Prostate gland (tissue), 2 donors: ENCODE measurements around the gene SAP30BP.

Experiments
- POLR2AphosphoS5 ChIP-seq: sonication (generic); formaldehyde crosslinking; IDR thresholded peaks from one replicate; pipeline ENCODE4 v1.6.1; 2017; ENCODE audit warnings: antibody characterized with exemption
- TF ChIP-seq, protein P1 (sequence below), 4 experiments: fragments of 200-600 bp in 2 of 4; fragments of 450-650 bp in 2 of 4; sonication (generic) in 2 of 4; IDR thresholded peaks; 1 replicate in 3 of 4; 2 replicates in 1 of 4; pipeline ENCODE4 v1.5.1; 2016 to 2019; ENCODE audit warnings: antibody characterized with exemption in 4 of 4, mild to moderate bottlenecking in 2 of 4, moderate library complexity in 2 of 4

DNA sequence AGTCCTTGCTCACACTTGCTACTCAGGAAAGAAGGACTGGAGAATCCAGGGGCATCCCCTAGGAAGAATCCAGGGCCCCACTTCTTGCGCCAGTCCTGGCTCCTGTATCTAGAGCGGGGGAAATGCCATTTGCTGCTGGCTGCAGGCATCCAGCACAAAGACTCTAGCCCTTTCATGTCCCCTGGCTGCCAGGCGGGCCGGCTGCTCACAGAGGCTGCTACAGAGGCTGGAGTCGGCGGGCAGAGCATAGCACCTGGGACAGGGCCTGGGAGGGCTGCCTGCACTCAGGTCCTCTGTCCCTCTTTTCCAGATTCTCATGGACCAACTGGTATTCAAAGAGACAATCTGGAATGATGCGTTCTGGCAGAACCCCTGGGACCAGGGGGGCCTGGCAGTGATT, 20.1 kb upstream of the SAP30BP start:
- no peak for TF ChIP-seq POLR2AphosphoS5
- TF ChIP-seq, protein P1, sequence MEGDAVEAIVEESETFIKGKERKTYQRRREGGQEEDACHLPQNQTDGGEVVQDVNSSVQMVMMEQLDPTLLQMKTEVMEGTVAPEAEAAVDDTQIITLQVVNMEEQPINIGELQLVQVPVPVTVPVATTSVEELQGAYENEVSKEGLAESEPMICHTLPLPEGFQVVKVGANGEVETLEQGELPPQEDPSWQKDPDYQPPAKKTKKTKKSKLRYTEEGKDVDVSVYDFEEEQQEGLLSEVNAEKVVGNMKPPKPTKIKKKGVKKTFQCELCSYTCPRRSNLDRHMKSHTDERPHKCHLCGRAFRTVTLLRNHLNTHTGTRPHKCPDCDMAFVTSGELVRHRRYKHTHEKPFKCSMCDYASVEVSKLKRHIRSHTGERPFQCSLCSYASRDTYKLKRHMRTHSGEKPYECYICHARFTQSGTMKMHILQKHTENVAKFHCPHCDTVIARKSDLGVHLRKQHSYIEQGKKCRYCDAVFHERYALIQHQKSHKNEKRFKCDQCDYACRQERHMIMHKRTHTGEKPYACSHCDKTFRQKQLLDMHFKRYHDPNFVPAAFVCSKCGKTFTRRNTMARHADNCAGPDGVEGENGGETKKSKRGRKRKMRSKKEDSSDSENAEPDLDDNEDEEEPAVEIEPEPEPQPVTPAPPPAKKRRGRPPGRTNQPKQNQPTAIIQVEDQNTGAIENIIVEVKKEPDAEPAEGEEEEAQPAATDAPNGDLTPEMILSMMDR (IDR thresholded peaks at IDR 0.05) = no peak
